ENCODE measurements around the gene NUP35. TPM values are rescaled to one million over a fixed set of nuclear protein-coding genes. Genes with fewer than 3 reads are reported as not detected.

Gene NUP35
- total RNA-seq, 1 experiment from 2014 or later, result 28.9 TPM

- DNase-seq (ENCODE audit: low read depth, low spot score) (no peak), ATAC-seq (no peak)
- no peaks in the 10 kb centered on the region for H3K9me3 ChIP-seq (ENCODE audit: control insufficient read depth, insufficient read depth, low read depth, low read length)
- ChIA-PET POLR2A (no interaction called here), CTCF (no interaction called here)
- H3K27ac ChIP-seq (ENCODE audit: low read length), result no peak overlapping the region
- H3K4me1 ChIP-seq (ENCODE audit: control insufficient read depth, insufficient read depth, low read length), result no peaks in the 10 kb centered on the region
- H3K36me3 ChIP-seq (ENCODE audit: control insufficient read depth, insufficient read depth, low read length), result peaks cover 3% of the 10 kb centered on the region; the same call in 1 of the 2 replicates
- no peaks in the 10 kb centered on the region for H3K27me3 ChIP-seq (ENCODE audit: control insufficient read depth, insufficient read depth, low read length)
- in situ Hi-C loops (cut with HindIII; ENCODE audit: low pct_unique_long_range_greater_than_20kb, low sequenced_read_pairs) (no loop called here), intact Hi-C loops (cut with micrococcal nuclease; ENCODE audit: unreplicated experiment) (no loop called here)
- no peak overlapping the region for H3K4me3 ChIP-seq (ENCODE audit: low read depth in 2 of 2, low read length in 2 of 2)
- TF ChIP-seq REST (IDR thresholded peaks at IDR 0.05; ENCODE audit: insufficient read depth in 1 of 2, low read depth in 2 of 2, low read length in 1 of 2) (no peak), SIN3A (IDR thresholded peaks at IDR 0.05; ENCODE audit: borderline replicate concordance, insufficient read depth, low read depth, low read length) (no peak), POLR2AphosphoS5 (IDR thresholded peaks at IDR 0.05; ENCODE audit: low read depth, low read length) (no peak), CTCF (IDR thresholded peaks at IDR 0.05) (no peak), TCF7L2 (IDR thresholded peaks at IDR 0.05; ENCODE audit: low read depth, low read length) (no peak)
- BruUV-seq (replicated peaks), result no TSS peak
Measured at GRCh38 chr2:183195397-183195796, 71.2 kb downstream of the NUP35 start.

GRCh38 chr2:183195998-183196409 lies 71.8 kb downstream of the NUP35 start:
- peaks cover 2% of the 10 kb centered on the region; the same call in 1 of the 2 replicates for H3K36me3 ChIP-seq (ENCODE audit: control insufficient read depth, insufficient read depth, low read length)
- in situ Hi-C loops (cut with HindIII; ENCODE audit: low pct_unique_long_range_greater_than_20kb, low sequenced_read_pairs) (no loop called here), intact Hi-C loops (cut with micrococcal nuclease; ENCODE audit: unreplicated experiment) (no loop called here)
- BruUV-seq (replicated peaks), result no TSS peak
- no peaks in the 10 kb centered on the region for H3K27me3 ChIP-seq (ENCODE audit: control insufficient read depth, insufficient read depth, low read length)
- H3K4me3 ChIP-seq (ENCODE audit: low read depth in 2 of 2, low read length in 2 of 2), result no peak overlapping the region
- H3K9me3 ChIP-seq (ENCODE audit: control insufficient read depth, insufficient read depth, low read depth, low read length), result no peaks in the 10 kb centered on the region
- no peaks in the 10 kb centered on the region for H3K4me1 ChIP-seq (ENCODE audit: control insufficient read depth, insufficient read depth, low read length)
- no peak for ATAC-seq
- ChIA-PET POLR2A (interaction anchor here (0.5 kb wide), 1 partner anchor 7 kb away, joined by 7 read pairs; no protein-coding TSS in a partner anchor), CTCF (no interaction called here)
- H3K27ac ChIP-seq (ENCODE audit: low read length), result no peak overlapping the region
- no peak for DNase-seq (ENCODE audit: low read depth, low spot score)
- TF ChIP-seq CTCF (IDR thresholded peaks at IDR 0.05) (no peak), REST (IDR thresholded peaks at IDR 0.05; ENCODE audit: insufficient read depth in 1 of 2, low read depth in 2 of 2, low read length in 1 of 2) (no peak), POLR2AphosphoS5 (IDR thresholded peaks at IDR 0.05; ENCODE audit: low read depth, low read length) (no peak), SIN3A (IDR thresholded peaks at IDR 0.05; ENCODE audit: borderline replicate concordance, insufficient read depth, low read depth, low read length) (no peak), TCF7L2 (IDR thresholded peaks at IDR 0.05; ENCODE audit: low read depth, low read length) (no peak)

Measured in Panc1 (cell line).